ENCODE results near the gene SULT1A1.
"Not testable (repeated sequence)": the region's sequence is repeated elsewhere in the genome, so short reads cannot be mapped to it uniquely, and the experiment has no call there.

The SULT1A1 gene

DNA sequence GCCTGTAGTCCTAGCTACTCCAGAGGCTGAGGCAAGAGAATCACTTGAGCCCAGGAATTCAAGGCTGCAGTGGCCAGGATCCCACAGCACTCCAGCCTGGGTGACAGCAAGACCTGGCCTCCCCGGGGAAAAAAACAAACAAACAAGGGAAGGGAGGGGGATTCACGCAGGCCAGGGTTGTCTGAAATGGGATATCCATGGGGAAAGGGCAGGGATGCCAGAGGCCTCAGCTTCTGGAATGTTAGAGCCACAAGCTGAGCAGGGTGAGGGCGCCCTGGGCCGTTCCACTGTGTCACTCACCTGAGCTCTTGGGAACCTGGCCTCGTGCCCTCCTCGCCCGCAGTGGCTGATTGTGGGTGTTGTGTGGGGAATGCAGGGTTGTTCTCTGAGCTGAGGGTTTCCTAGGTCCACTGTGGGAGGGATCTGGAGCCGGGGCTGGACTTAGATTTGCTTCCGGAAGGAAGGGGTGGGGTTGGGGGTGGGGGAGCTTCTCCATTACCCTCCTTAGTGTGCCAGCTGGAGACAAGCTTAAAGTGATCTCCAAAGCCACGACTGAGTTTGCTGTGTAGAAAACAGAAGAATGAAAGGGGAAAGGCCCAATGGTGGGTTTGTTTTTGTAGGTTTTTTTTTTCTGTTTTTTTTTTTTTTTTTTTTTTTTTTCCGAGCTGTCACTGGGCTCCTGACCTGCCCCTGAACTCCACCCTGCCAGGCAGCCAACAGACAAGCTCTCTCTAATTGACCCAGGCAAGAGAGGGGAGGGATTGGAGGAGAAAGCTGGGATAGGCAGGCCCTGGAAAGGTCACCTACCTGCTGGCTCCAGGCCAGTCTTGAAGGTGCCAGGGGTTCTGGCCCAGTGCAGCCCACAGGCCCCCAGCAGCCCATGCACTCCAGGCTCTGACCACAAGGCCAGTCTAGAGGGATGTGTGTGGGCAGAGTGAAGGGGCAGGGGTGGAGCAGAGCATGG lies at the start of gene SULT1A1:
Gene SULT1A1 (minus strand): TSS at position 414 of the 964 bp plus-strand sequence. CDS start 1,189 bp downstream, outside the sequence.
- DNase-seq: no peak

DNA sequence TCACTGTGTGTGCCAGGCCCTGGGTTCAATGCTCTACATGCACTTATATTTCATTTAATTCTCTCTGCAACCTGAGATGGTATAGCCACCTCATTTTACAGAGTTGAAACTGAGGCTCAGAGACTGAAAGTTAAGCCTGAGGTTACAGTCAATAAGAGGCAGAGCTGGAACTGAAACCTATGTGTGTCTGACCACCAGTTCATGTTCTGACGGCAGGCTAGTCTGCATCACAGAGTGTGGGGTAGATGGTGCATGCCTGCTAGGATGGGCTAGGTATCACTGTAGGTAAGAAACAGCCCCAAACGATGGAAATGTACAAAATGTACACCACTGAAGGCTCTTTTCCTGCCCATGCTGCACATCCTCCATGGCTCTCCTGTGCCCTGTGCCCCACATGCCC lies 30.1 kb upstream of the SULT1A1 start:
- DNase-seq: not testable (repeated sequence)

DNA sequence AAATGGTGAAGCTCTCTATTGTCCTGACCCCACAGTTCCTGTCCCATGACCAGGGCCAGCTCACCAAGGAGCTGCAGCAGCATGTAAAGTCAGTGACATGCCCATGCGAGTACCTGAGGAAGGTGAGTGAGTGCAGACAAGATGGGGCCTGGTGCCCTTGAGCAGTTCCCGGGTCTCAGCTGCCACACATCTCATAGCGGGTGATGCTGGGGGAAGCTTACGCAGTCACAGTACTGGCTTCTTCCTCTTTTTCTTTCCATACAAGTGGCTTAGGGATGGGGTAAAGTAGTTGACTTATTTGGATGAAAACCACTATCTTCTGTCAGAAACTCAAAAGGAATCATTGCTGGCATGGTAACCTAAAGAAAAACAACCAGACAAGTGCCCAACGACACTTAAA lies 28.5 kb upstream of the SULT1A1 start:
- not testable (repeated sequence) for DNase-seq

DNA sequence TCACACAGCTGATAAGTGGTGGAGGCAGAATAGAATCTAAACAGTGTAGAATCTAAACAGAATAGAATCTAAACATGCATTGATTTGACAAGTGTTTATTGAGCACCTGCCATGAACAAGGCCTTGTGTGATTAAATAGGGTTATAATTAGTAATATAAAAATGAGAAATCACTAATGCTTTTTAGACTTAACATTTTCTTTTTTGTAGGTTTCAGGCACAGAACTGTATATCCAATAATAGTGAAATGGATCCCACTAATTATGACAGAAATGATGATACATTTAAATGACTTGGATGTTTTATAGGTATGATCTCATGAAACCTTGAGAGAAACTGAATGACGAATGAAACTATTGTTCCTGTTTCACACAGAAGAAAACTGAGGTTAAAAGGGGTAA lies 27.9 kb upstream of the SULT1A1 start, which contains the start of gene NPIPB8:
Gene NPIPB8 (plus strand): TSS at position 301 of the 400 bp plus-strand sequence. CDS start 296 bp downstream, outside the sequence.
- DNase-seq: not testable (repeated sequence)

DNA sequence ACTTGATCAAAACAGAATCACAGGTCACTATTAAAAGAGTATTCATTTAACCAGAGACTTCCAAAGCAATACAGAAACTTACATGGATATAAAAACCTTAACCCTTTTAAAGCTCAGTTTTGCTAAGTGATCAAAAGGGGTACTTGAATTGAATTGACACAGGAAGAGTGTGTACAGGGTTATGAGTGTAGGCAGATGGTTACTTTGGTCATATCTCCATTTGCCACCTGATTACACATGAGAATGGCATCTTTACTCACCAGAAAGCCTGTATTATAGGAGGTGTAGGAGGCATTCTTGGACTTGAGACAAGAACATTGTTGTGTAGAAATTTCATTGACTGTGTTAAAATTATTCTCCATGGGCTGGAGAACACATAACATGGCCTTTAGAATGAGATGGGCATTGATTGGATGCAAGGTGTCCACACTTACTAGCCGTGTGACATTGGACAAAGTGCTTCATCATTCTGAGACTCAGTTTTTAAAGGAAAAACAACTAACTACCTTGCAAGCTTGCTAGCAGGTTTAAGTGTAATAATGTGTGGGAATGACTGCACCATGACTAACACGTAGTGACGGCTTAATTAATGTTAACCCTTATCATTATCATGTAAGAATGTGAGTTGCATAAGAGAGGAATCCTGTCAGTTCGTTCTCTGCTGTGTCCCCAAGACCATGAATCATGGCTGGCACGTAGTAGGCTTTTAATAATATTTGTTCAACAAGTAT lies 26.4 kb upstream of the SULT1A1 start:
- peak; percentile 32 for DNase-seq

DNA sequence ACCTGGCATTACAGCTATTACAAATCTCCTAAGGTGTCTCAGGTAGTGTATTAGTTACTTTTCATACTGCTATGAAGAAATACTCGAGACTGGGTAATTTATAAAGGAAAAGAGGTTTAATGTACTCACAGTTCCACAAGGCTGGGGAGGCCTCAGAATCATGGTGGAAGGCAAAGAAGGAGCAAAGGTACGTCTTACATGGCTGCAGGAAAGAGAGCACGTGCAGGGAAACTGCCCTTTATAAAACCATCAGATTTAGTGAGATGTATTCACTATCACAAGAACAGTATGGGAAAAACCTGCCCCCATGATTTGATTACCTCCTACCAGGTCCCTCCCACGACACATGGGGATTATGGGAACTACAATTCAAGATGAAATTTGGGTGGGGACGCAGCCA lies 21.1 kb upstream of the SULT1A1 start:
- not testable (repeated sequence) for DNase-seq

DNA sequence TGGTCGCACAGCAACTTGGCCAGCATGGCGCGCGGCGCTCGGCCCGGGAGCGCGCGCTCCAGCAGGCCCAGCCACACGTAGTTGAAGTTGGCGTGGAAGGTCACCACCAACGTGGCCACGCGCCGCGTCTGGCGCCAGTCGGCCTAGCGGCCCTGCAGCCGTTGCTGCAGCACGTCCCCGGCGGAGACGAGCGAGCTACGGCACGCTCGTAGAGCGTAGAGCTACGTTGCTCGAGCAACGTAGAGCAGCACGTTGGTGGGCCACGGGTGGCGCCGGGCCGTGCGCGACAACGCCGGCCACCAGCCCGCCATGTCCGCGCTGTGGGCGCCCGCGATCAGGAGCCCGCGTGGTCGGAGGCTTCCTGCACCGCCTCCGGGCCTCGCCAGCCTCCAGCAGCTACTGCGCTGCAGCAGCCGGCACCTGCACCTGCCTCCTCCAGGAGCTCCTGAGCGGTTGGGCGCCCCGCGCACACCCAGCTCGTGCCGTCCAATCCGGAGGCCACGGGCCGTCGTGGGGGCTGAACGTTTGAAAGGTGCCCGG lies 13.4 kb upstream of the SULT1A1 start:
- DNase-seq: no peak

DNA sequence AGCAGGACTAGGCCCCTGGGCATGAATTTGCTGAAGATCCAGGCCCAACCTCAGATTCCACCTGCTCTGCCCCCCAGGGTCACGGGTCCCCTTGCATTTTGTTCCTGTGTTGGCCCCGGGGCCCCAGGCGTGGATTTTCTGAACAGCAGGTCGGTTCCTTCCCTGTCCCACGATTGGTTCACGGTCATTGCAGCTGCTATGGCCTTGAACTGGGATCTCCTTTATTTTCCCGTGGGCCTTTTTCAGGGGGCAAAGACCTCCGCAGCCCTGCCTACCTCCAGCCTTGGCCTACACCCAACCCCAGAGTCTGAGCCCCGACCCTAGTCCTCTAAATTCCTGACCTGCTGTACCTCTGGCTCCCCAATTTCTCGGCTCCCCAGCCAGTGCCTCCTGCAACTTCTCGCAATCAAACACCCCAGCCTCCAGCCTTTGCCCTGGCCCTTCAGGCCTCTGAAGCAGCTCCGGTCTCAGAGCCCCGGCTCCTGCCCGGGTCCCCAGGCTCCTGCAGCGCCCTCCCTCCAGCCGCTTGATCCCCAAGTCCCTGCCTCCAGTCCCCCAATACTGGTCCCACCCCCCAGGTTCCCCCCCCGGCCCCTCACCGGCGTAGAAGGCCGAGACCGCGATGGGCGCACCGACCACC lies 12.8 kb upstream of the SULT1A1 start:
- not testable (repeated sequence) for DNase-seq

DNA sequence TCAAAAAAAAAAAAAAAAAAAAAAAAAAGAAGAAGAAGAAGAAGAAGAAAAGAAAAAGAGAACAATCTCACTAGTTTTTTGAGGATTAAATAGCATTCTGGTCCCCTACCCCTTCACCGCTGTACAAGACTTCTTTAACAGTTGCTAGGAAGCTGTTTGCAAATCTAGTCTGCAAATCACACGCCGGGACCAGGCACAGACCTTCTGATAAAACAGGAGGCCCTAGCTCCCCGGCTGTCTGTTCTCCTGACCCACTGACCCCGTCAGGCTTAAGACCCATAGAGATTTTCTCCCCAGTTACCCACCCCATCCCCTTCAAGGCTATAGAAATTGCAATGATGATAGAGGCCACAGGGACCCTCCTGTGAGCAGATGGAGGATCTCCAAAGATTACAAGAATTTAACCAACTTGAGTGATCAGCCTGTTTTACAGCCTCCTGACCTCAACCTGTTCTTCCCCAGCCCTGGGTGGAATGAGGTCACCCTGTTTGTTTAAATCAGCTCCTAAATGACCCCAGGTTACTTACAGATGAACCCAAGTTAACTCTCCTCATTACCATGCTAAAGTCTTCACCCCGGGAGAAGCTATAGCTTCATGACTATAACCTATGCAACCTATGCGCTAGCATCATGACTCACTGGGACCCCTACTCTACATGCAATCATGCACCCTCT lies 11.8 kb upstream of the SULT1A1 start:
- DNase-seq: no peak

DNA sequence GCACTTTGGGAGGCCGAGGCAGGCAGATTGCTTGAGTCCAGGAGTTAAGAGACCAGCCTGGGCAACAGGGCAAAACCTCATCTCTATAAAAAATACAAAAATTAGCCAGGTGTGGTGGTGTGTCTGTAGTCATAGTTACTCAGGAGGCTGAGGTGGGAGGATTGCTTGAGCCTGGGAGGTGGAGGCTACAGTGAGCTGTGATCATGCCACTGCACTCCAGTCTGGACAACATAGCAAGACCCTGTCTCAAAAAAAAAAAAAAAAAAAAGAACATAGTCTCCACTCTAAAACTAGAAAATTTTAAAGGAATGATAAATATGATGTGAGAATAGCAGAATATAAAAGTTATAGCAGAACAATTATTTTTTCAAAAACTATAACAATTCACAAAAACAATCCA lies 10.5 kb upstream of the SULT1A1 start:
- not testable (repeated sequence) for DNase-seq

DNA sequence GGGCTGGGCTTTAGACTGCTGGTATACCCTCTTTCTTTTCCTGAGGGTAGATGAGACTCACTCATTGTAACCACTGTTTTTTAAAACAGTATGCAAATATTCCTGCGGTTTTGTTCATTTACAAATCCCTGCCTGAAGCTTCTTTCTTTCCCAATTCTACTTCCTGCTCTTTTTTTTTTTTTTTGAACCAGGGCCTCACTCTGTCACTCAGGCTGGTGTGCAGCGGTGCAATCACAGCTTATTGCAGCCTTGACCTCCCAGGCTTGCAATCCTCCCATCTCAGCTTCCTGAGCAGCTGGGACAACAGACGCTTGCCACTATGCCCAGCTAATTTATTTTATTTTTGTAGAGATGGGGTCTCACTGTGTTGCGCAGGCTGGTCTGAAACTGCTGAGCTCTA lies 8.0 kb upstream of the SULT1A1 start:
- no peak for DNase-seq

DNA sequence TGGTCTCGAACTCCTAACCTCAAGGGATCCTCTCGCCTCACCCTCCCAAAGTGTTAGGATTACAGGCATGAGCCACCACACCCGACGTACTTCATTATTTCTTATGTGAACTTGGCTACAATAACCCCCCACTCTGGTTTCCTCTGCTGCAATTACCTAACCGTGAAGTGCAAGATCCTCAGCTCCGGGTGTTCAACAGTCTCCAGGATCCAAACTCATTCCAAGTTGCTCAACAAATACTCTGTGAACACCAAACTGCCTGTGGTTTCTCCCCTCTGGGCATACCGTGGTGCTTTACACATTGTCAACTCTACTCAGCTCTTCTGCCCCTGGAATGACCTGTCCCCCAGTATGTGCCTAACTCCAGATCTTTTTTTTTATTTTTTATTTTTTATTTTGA lies 6.8 kb upstream of the SULT1A1 start:
- DNase-seq: no peak

DNA sequence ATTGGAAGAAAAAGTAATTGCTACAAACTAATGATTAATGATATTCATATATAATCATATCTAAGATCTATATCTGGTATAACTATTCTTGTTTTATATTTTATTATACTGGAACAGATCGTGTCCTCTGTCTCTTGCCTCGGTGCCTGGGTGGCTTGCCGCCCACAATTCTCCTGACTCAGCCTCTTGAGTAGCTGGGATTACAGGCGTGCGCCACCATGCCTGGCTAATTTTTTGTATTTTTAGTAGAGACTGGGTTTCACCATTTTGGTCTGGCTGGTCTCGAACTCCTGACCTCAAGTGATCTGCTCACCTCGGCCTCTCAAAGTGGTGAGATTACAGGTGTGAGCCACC lies 6.4 kb upstream of the SULT1A1 start:
- DNase-seq: not testable (repeated sequence)

DNA sequence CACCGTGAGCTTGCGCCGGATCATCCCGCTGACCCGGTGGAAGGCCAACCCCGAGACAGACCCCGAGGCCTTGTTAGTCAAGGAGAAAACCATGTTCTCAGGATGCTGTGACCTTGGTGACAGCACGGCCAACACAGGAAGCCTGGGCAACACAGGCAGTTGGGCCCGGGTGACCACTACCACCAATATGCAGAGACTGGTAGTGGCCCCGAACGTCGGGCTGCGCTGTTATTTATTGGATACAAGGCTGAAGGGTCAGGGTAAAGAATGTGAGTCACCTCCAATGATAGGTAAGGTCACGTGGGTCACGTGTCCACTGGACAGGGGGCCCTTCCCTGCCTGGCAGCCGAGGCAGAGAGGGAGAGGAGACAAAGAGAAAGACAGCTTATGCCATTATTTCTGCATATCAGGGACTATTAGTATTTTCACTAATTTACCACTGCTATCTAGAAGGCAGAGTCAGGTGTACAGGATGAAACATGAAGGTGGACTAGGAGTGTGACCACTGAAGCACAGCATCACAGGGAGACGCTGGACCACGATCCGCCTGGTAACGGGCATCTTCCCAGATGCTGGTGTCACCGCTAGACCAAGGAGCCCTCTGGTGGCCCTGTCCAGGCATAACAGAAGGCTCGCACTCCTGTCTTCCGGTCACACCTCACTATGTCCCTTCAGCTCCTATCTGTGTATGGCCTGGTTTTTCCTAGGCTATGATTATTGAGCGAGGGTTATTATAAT lies 5.8 kb upstream of the SULT1A1 start:
- DNase-seq: peak; percentile 18

DNA sequence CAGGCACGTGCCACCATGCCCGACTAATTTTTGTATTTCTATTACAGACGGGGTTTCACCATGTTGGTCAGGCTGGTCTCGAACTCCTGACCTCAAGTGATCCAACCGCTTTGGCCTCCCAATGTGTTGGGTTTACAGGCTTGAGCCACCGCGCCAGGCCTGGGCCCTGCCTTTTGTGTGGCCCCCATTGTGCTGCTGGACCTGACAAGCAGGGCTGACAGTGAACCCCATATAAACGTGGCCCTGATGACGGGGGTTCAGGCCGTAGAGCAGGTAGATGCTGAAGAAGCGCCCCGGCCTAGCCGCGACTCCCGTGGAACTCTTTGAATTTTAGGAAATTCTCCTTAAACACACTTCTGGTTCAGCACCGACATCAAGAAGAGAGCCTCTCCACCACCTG lies 4.7 kb upstream of the SULT1A1 start:
- DNase-seq: not testable (repeated sequence)

DNA sequence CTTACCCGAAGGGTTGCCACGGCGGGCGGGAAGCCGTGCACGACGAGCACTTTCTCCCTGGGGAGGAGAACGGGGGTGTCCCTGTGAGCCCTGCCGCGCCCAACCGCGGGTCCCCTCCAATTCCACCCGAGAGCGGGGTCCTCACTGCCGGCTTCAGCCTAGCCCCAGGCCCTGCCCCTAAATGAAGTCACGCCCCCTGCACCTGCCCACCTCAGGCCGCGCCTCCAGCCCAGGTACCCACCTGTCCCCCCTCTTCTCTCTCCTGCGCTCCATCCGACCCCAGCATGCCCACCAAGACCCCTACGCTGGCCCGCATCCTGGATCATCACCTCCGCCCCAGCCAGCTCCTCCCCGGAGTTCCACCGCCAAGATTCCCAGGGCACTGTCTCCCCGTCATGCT lies 4.1 kb upstream of the SULT1A1 start:
- DNase-seq: not testable (repeated sequence)

DNA sequence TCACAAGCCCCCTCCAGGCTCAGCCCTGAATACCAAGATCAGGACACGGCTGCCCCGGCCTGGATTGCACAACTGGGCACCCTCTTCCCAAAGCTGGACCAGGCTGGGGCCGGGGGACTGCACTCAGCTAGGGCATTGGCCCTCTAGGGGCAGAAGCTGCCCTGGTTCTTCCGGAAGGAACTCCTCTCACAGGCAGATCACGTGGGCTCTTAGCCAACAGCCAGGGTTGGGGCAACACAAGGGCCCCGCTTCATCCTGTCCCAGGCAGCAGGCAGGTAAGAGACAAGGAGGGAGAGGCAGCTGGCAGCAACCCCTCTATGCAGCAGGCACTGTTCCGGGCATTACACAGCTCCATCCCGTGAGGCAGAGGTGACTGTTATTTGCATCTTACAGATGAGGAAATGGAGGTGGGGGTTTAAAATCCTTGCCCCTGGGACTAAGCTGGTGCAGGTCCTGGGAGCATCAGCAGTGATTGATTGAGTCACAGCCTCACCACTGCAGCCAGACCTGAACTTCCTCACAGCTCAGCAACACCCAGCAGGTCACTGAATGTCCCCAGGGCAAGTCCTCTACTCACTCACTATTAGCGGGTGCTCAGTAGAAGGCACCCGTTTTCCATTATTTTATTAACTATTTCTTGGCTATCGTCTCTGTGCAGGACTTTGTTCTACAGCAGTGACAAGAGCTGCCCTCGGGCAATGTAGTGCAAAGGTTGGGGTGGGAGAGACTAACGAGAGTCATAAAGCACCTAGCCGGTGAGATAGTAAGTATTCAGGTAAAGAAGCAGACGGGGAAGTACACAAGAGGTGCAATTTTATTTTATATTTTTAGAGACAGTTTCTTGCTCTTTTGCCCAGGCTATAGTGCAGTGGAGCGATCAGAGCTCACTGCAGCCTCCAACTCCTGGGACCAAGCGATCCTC lies 2.8 kb upstream of the SULT1A1 start:
- DNase-seq: not testable (repeated sequence)

DNA sequence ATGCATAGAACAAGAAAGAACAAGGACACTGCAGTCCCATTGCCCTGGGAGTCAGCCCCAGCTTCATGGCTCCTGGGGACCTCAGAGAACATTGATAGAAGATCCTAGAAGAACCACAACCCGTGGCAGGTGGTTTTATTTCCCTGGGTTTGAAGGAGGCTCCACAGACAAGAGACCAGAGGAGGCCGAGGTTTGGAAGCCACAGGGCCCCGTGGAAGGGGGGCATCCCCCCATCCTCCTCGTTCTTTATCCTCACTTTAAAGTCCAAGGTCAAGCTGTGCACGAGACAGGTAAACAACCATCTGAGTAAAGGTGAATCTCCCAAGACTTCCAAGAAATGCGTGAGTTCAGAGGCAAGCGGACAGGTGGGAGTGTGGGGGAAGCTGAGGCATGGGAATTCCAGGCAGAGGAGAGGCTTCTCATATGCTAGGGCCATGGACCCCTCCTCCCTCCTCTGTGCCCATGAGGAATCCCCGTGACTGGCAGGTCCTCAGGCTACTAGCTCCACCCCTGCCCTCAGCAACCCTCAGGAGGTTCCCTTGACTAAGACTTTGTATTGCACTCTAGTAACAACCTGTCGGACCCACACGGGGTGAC lies 849 bp upstream of the SULT1A1 start:
- DNase-seq: no peak

DNA sequence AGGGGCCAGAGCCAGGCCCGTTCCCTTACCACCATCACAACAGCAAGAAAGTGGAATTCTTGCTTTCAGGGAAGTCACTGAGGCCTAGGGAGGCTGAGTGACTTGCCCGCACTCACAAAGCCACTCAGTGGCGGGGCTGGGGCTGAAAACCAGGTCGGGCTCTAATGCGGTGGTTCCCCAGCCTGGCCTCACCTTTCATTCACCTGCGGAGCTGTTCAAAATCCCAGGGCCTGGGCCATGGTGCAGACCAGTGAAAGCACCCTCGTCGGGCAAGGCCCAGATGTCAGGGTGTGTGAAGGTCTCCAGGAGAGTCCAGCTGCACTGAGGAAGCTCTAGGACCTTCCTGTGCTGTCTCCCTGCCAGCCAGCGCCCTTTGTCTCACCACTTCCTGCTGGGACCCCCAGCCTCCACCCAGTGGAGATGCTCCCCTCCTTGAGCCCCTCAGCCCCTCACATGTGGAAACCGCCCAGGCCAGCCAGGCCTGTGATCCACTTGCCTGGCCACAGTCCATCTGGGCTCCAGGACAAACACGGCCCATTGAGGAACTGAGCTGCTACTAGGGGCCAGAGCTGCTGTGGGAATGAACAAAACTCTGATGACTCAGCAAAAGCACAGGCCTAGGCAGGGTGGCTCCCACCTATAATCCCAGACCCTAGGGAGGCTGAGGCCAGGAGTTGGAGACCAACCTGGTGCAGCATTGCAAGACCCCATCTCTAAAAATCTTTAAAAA lies 812 bp downstream of the SULT1A1 start:
- DNase-seq: not testable (repeated sequence)

DNA sequence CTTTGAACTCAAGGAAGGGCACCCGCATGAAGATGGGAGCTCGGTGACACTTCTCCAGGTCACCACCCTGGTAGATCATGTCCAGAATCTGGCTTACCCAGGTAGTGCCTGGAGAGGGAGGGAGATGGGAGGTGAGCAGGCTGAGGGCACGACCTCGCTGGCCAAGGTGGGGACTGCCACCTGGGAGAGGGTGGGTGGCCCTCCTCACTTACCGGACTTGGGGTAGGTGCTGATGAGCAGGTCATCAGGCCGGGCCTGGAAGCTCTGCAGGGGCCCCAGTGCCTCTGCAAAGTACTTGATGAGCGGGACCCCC lies 1.4 kb downstream of the SULT1A1 start:
- not testable (repeated sequence) for DNase-seq
